A549 (cell line): ENCODE results near the gene RNF5. TPM values are rescaled to one million over a fixed set of nuclear protein-coding genes. Genes with fewer than 3 reads are reported as not detected.

Source experiments
- ATAC-seq, 2 experiments: fragments of 200-7000 bp in 1 of 2; fragments of >200 bp in 1 of 2; cut with Nextera tagmentation in 1 of 2; cut with Tn5 transposase in 1 of 2; 3 replicates each; pipeline versions ENCODE4 v1.8.0 to v1.9.1; 2018 to 2020; ENCODE audit warnings: mild to moderate bottlenecking in 1 of 2, moderate library complexity in 1 of 2
- CTCF ChIA-PET: fragments of 300-600 bp; sonication (Branson Sonifier 250); formaldehyde crosslinking; extraction: SDS; loops from one replicate; lab custom pipeline; 2021; ENCODE audit warnings: antibody characterized with exemption, inconsistent platforms; lab: Yijun Ruan, JAX
- POLR2A ChIA-PET: fragments of 350-600 bp; formaldehyde crosslinking; extraction: SDS; loops from one replicate; lab custom pipeline; 2021; ENCODE audit warnings: antibody characterized with exemption, inconsistent platforms; lab: Yijun Ruan, JAX
- DNase-seq, 2 experiments: peaks; one replicate each; pipeline versions ENCODE4 v3.0.0 to v3.0.0-alpha.2; 2011 to 2016; ENCODE audit warnings: low read depth in 1 of 2, low spot score in 1 of 2
- FAIRE-seq: peaks from 2 replicates; lab custom pipeline; 2011; peaks lifted over from hg19 to GRCh38; lab: Jason Lieb, UNC
- H3K27ac ChIP-seq, 2 experiments: fragments of >200 bp; sonication (Bioruptor Twin); formaldehyde crosslinking; 3 replicates each; pipeline ENCODE4 v1.5.1; 2016 to 2017
- H3K4me1 ChIP-seq: fragments of >200 bp; sonication (Bioruptor Twin); formaldehyde crosslinking; 3 replicates; pipeline ENCODE4 v1.6.1; 2016
- H3K4me2 ChIP-seq: fragments of >200 bp; sonication (Bioruptor Twin); formaldehyde crosslinking; 3 replicates; pipeline ENCODE4 v1.6.1; 2016
- H3K4me3 ChIP-seq: fragments of >200 bp; sonication (Bioruptor Twin); formaldehyde crosslinking; 3 replicates; pipeline ENCODE4 v1.5.1; 2016
- H3K9me3 ChIP-seq: fragments of >200 bp; sonication (Bioruptor Twin); formaldehyde crosslinking; 3 replicates; pipeline ENCODE4 v1.6.1; 2016
- CHD2 ChIP-seq: fragments of 150-350 bp; IDR thresholded peaks from 2 replicates; pipeline ENCODE4 v1.6.1; 2014; ENCODE audit warnings: low read length; ENCODE audit not compliant: partially characterized antibody
- CHD4 ChIP-seq: fragments of 200-600 bp; sonication (generic); IDR thresholded peaks from 2 replicates; pipeline ENCODE4 v1.6.1; 2016; ENCODE audit warnings: antibody characterized with exemption, mild to moderate bottlenecking, borderline replicate concordance
- E2F6 ChIP-seq: IDR thresholded peaks from 2 replicates; pipeline ENCODE4 v1.6.1; 2012; ENCODE audit warnings: low read depth, borderline replicate concordance
- FOSL2 ChIP-seq, 2 experiments: fragments of 450-650 bp in 1 of 2; fragments of >200 bp in 1 of 2; sonication (Bioruptor Twin) in 1 of 2; formaldehyde crosslinking; IDR thresholded peaks; 2 replicates each; pipeline versions ENCODE4 v1.5.0 to v1.6.1; 2016 to 2020; ENCODE audit warnings: mild to moderate bottlenecking in 1 of 2, moderate library complexity in 1 of 2
- HMGXB4 ChIP-seq: fragments of 250-450 bp; sonication (Bioruptor Pico); IDR thresholded peaks from 2 replicates; pipeline ENCODE4 v1.5.0; 2021; ENCODE audit warnings: mild to moderate bottlenecking, moderate library complexity, borderline replicate concordance
- HOXA7 ChIP-seq: fragments of 250-450 bp; sonication (Bioruptor Pico); IDR thresholded peaks from 2 replicates; pipeline ENCODE4 v1.5.0; 2020; ENCODE audit warnings: mild to moderate bottlenecking, moderate library complexity
- HOXB5 ChIP-seq: fragments of 250-450 bp; sonication (Bioruptor Pico); IDR thresholded peaks from 2 replicates; pipeline ENCODE4 v1.5.0; 2020; ENCODE audit warnings: mild to moderate bottlenecking, moderate library complexity
- MAFK ChIP-seq: fragments of 450-650 bp; IDR thresholded peaks from 2 replicates; pipeline ENCODE4 v1.6.1; 2014; ENCODE audit not compliant: partially characterized antibody
- MAZ ChIP-seq: fragments of 150-350 bp; IDR thresholded peaks from 2 replicates; pipeline ENCODE4 v1.6.1; 2014; ENCODE audit warnings: antibody characterized with exemption, low read depth, low read length, borderline replicate concordance
- PBX3 ChIP-seq: IDR thresholded peaks from 2 replicates; pipeline ENCODE4 v1.6.1; 2012
- PHF8 ChIP-seq: fragments of 200-600 bp; sonication (generic); IDR thresholded peaks from 2 replicates; pipeline ENCODE4 v1.6.1; 2016; ENCODE audit warnings: low read depth, mild to moderate bottlenecking, antibody characterized with exemption, moderate library complexity, borderline replicate concordance
- RFX5 ChIP-seq: fragments of 450-650 bp; IDR thresholded peaks from 2 replicates; pipeline ENCODE4 v1.7.1; 2014; ENCODE audit warnings: antibody characterized with exemption, mild to moderate bottlenecking, moderate library complexity
- RNF2 ChIP-seq: fragments of 200-600 bp; sonication (generic); IDR thresholded peaks from 2 replicates; pipeline ENCODE4 v1.6.1; 2016; ENCODE audit warnings: low read depth, mild to moderate bottlenecking, antibody characterized with exemption, moderate library complexity, borderline replicate concordance
- SREBF2 ChIP-seq: fragments of 450-650 bp; IDR thresholded peaks from 2 replicates; pipeline ENCODE4 v1.6.1; 2014; ENCODE audit warnings: mild to moderate bottlenecking, moderate library complexity
- ZNF302 ChIP-seq: fragments of 250-450 bp; sonication (Bioruptor Pico); IDR thresholded peaks from 2 replicates; pipeline ENCODE4 v1.9.0; 2021; ENCODE audit warnings: inconsistent platforms, mild to moderate bottlenecking, moderate library complexity
- WGBS: methylation state at CpG from one replicate; pipeline ENCODE4 v1.1.6; 2017; ENCODE audit errors: missing lambda C conversion rate; 5-methylcytosine and 5-hydroxymethylcytosine counted together
- polyA minus RNA-seq: library from RNA; depleted of rRNA, polyadenylated mRNA; stranded (reverse); fragments of >200 nt; gene quantifications from 2 replicates; pipeline ENCODE4 v1.2.3, GENCODE V29; 2011; rRNA and poly(A)+ RNA removed
- polyA plus RNA-seq, 4 experiments: library from polyadenylated mRNA; depleted of rRNA in 3 of 4; stranded (reverse); fragments of >200 nt; fragmentation: RNase III in 1 of 4; extraction: RNeasy Plus Mini Kit Qiagen cat#74134 plus additional on column Dnase treatment in 1 of 4; gene quantifications; 2 replicates in 3 of 4; 3 replicates in 1 of 4; pipeline ENCODE4 v1.2.3, GENCODE V29; 2011 to 2017

The RNF5 gene
- 49.1 and 54.1 TPM in 2 replicates for polyA plus RNA-seq (2011; rRNA removed)
- polyA plus RNA-seq (2012; cell fraction: cytosol; rRNA removed) = 43.5 and 54.8 TPM in 2 replicates
- 24.8 and 27.2 TPM in 2 replicates for polyA plus RNA-seq (2012; cell fraction: nucleus; rRNA removed)
- polyA plus RNA-seq (2017; fragmentation: RNase III; extraction: RNeasy Plus Mini Kit Qiagen cat#74134 plus additional on column Dnase treatment) = 46.2 to 64.1 TPM (median 62.7 TPM) in 3 replicates
- 26.5 and 26.8 TPM in 2 replicates for polyA minus RNA-seq

GRCh38 chr6:32177788-32178546, at the start of gene RNF5:
RNF5 (plus strand) TSS chr6:32178405; CDS start chr6:32178512, 107 bp downstream.
- Histone ChIP-seq H3K4me1 (peaks cover 20% of the 10 kb centered on the region), H3K27ac (peak within 1 kb of the TSS; percentile 97 to 99), H3K4me2 (peak within 1 kb of the TSS; percentile 94), H3K9me3 (no peaks in the 10 kb centered on the region), H3K4me3 (peak within 1 kb of the TSS; percentile 100)
- TF ChIP-seq E2F6 = 0 out of 2 replicates have a peak, but pooled peaks have one; percentile 10
- TF ChIP-seq FOSL2 (IDR thresholded peaks at IDR 0.05) = no peak
- no peak for TF ChIP-seq FOSL2 (CRISPR knock-in tag; IDR thresholded peaks at IDR 0.05)
- peak; percentile 21; the same call in 1 of the 2 replicates for TF ChIP-seq RFX5
- no peak for TF ChIP-seq PHF8
- no peak for TF ChIP-seq HOXB5
- no peak for TF ChIP-seq MAZ
- TF ChIP-seq HOXA7 = no peak
- TF ChIP-seq HMGXB4 (CRISPR knock-in tag) = no peak
- no peak for TF ChIP-seq RNF2
- TF ChIP-seq PBX3 = peak; percentile 97
- TF ChIP-seq CHD2 = no peak
- TF ChIP-seq ZNF302 (CRISPR knock-in tag) = no peak
- no peak for TF ChIP-seq CHD4
- TF ChIP-seq MAFK = peak; percentile 100
- DNase-seq (peak; percentile 95 to 100), FAIRE-seq (no peak), ATAC-seq (peak; percentile 79 to 91)
- ChIA-PET POLR2A (interaction anchor here (1.0 to 2.5 kb wide), 6 partner anchors 11 to 63 kb away, joined by 3 to 24 read pairs (median 5); partner anchors contain the start of genes FKBPL and PBX2), CTCF (interaction anchor here (0.6 to 1.5 kb wide), 5 partner anchors 10 to 60 kb away, joined by 3 to 6 read pairs (median 4); no protein-coding TSS in a partner anchor)
- 4% methylated on average over 30 of the region's 33 CpGs for WGBS

GRCh38 chr6:32128751-32129296, 49.4 kb upstream of the RNF5 start:
- H3K4me3 ChIP-seq = peak overlapping the region; percentile 54; the same call in 1 of the 3 replicates
- peaks cover 16% of the 10 kb centered on the region for H3K4me1 ChIP-seq
- ATAC-seq (no peak), DNase-seq (no peak), FAIRE-seq (no peak)
- ChIA-PET CTCF (interaction anchor here (0.6 to 4.8 kb wide), 8 partner anchors 9 to 67 kb away, joined by 3 to 37 read pairs (median 8); partner anchors contain the start of gene PBX2), POLR2A (interaction anchor here (0.6 to 2.7 kb wide), 8 partner anchors 10 to 855 kb away, joined by 3 to 10 read pairs (median 4); no protein-coding TSS in a partner anchor)
- peak overlapping the region; percentile 92 for H3K4me2 ChIP-seq
- H3K9me3 ChIP-seq = no peaks in the 10 kb centered on the region
- no peak for TF ChIP-seq SREBF2
- peak; percentile 65 for TF ChIP-seq RFX5
- peak overlapping the region; percentile 51 to 92; a peak in 5 of 6 replicates for H3K27ac ChIP-seq
- WGBS = 67% methylated on average over 9 of the region's 13 CpGs
